Measurements from ENCODE around the gene TNFAIP6. TPM values are rescaled to one million over a fixed set of nuclear protein-coding genes. Genes with fewer than 3 reads are reported as not detected.

The TNFAIP6 gene
- total and polyA plus RNA-seq, 2 of the 8 experiments (the other 6 are each of a cell fraction or from before 2014, with no cell fraction given) = 1.1 to 2.0 TPM

GRCh38 chr2:151395509-151396374 is 38.4 kb downstream of the TNFAIP6 start (continued):
- TF ChIP-seq CHD7 (IDR thresholded peaks at IDR 0.05; ENCODE audit: insufficient replicate concordance, low read length) (no peak), ZNF274 (IDR thresholded peaks at IDR 0.05; ENCODE audit: borderline replicate concordance, extremely low read depth, low read length) (no peak), E2F6 (IDR thresholded peaks at IDR 0.05) (no peak), SIRT6 (IDR thresholded peaks at IDR 0.05; ENCODE audit: low read length) (no peak), POLR2AphosphoS5 (IDR thresholded peaks at IDR 0.05; ENCODE audit: low read depth, low read length) (no peak), CBX8 (IDR thresholded peaks at IDR 0.05; ENCODE audit: borderline replicate concordance, low read depth, low read length) (no peak), CEBPB (IDR thresholded peaks at IDR 0.05; ENCODE audit: low read depth, low read length) (no peak), SP2 (IDR thresholded peaks at IDR 0.05; ENCODE audit: low read length) (no peak), TAF7 (optimal IDR thresholded peaks at IDR 0.05; ENCODE audit: borderline replicate concordance, low read depth, low read length) (no peak)

Data from H1 (cell line).